Measurements from ENCODE around the gene BRIP1. TPM values are rescaled to one million over a fixed set of nuclear protein-coding genes. Genes with fewer than 3 reads are reported as not detected.
"Not testable (repeated sequence)": the region's sequence is repeated elsewhere in the genome, so short reads cannot be mapped to it uniquely, and the experiment has no call there.

The BRIP1 gene
- total RNA-seq, 3 donors from 2014 or later (not counting 1 experiment from before 2014, with no cell fraction given) = 2.7 to 3.7 (median 2.9) TPM

- H3K4me1 ChIP-seq (ENCODE audit: control insufficient read depth, insufficient read depth, low read length) = no peaks in the 10 kb centered on the region
- no peak overlapping the region for H3K27ac Mint-ChIP-seq
- H3K4me3 Mint-ChIP-seq = no peak overlapping the region
These were observed 32.1 kb upstream of the BRIP1 start for GRCh38 chr17:61895391-61895790.

GRCh38 chr17:61894310-61894709 lies 31.0 kb upstream of the BRIP1 start:
- H3K4me1 ChIP-seq (ENCODE audit: control insufficient read depth, insufficient read depth, low read length); ATAC-seq; H3K4me3 Mint-ChIP-seq; H3K27ac ChIP-seq (ENCODE audit: low read length); H3K4me3 ChIP-seq (ENCODE audit: low read length); H3K9me3 ChIP-seq (ENCODE audit: control insufficient read depth, insufficient read depth, low read length); H3K9me3 Mint-ChIP-seq; H3K36me3 Mint-ChIP-seq; H3K27ac Mint-ChIP-seq; H3K27me3 Mint-ChIP-seq (ENCODE audit: low read depth in 2 of 2); H3K27me3 ChIP-seq (ENCODE audit: control insufficient read depth, insufficient read depth, low read length); intact Hi-C loops (cut with micrococcal nuclease); H3K4me1 Mint-ChIP-seq; DNase-seq: not testable (repeated sequence)
- WGBS (ENCODE audit: insufficient coverage) = 90% methylated on average over 2 of the region's 5 CpGs
- peaks cover 35% of the 10 kb centered on the region for H3K36me3 ChIP-seq (ENCODE audit: control insufficient read depth, insufficient read depth, low read length)

More at GRCh38 chr17:61895391-61895790, 32.1 kb upstream of the BRIP1 start:
- intact Hi-C loops (cut with micrococcal nuclease) = no loop called here
- WGBS (ENCODE audit: insufficient coverage) = no CpG with 5 or more reads among the region's 2 CpGs
- Mint-ChIP-seq H3K27me3 (ENCODE audit: low read depth in 2 of 2) (no peaks in the 10 kb centered on the region), H3K36me3 (no peaks in the 10 kb centered on the region), H3K4me1 (no peaks in the 10 kb centered on the region), H3K9me3 (no peaks in the 10 kb centered on the region)
- DNase-seq = no peak
- peaks cover 34% of the 10 kb centered on the region for H3K36me3 ChIP-seq (ENCODE audit: control insufficient read depth, insufficient read depth, low read length)
- TF ChIP-seq CTCF (IDR thresholded peaks at IDR 0.05) = no peak
- no peak for ATAC-seq
- no peaks in the 10 kb centered on the region for H3K27me3 ChIP-seq (ENCODE audit: control insufficient read depth, insufficient read depth, low read length)
- H3K27ac ChIP-seq (ENCODE audit: low read length) = no peak overlapping the region
- H3K9me3 ChIP-seq (ENCODE audit: control insufficient read depth, insufficient read depth, low read length) = no peaks in the 10 kb centered on the region
- no peak overlapping the region for H3K4me3 ChIP-seq (ENCODE audit: low read length)

- H3K4me1 Mint-ChIP-seq; H3K9me3 Mint-ChIP-seq; H3K9me3 ChIP-seq (ENCODE audit: control insufficient read depth, insufficient read depth, low read length); H3K36me3 Mint-ChIP-seq; ATAC-seq; H3K4me1 ChIP-seq (ENCODE audit: control insufficient read depth, insufficient read depth, low read length); H3K27me3 Mint-ChIP-seq (ENCODE audit: low read depth in 2 of 2); H3K4me3 ChIP-seq (ENCODE audit: low read length); intact Hi-C loops (cut with micrococcal nuclease); H3K27me3 ChIP-seq (ENCODE audit: control insufficient read depth, insufficient read depth, low read length); H3K4me3 Mint-ChIP-seq; DNase-seq; H3K27ac Mint-ChIP-seq; H3K27ac ChIP-seq (ENCODE audit: low read length): not testable (repeated sequence)
- peaks cover 35% of the 10 kb centered on the region for H3K36me3 ChIP-seq (ENCODE audit: control insufficient read depth, insufficient read depth, low read length)
- 98% methylated on average over 4 of the region's 6 CpGs for WGBS (ENCODE audit: insufficient coverage)
These were observed 24.4 kb upstream of the BRIP1 start for GRCh38 chr17:61887733-61888132.

- H3K9me3 ChIP-seq (ENCODE audit: control insufficient read depth, insufficient read depth, low read length); DNase-seq; H3K4me1 ChIP-seq (ENCODE audit: control insufficient read depth, insufficient read depth, low read length); ATAC-seq; H3K4me1 Mint-ChIP-seq; H3K27ac ChIP-seq (ENCODE audit: low read length); H3K9me3 Mint-ChIP-seq; H3K4me3 Mint-ChIP-seq; H3K27me3 ChIP-seq (ENCODE audit: control insufficient read depth, insufficient read depth, low read length); H3K27me3 Mint-ChIP-seq (ENCODE audit: low read depth in 2 of 2); H3K4me3 ChIP-seq (ENCODE audit: low read length); H3K36me3 Mint-ChIP-seq; intact Hi-C loops (cut with micrococcal nuclease); H3K27ac Mint-ChIP-seq: not testable (repeated sequence)
- WGBS (ENCODE audit: insufficient coverage) = over 99% methylated on average over 8 of the region's 8 CpGs
- H3K36me3 ChIP-seq (ENCODE audit: control insufficient read depth, insufficient read depth, low read length) = peaks cover 32% of the 10 kb centered on the region
These were observed 22.5 kb upstream of the BRIP1 start for GRCh38 chr17:61885865-61886264.

GRCh38 chr17:61884864-61885263 lies 21.5 kb upstream of the BRIP1 start:
- no peaks in the 10 kb centered on the region for H3K27me3 Mint-ChIP-seq (ENCODE audit: low read depth in 2 of 2)
- H3K36me3 ChIP-seq (ENCODE audit: control insufficient read depth, insufficient read depth, low read length) = peaks cover 30% of the 10 kb centered on the region
- TF ChIP-seq CTCF (IDR thresholded peaks at IDR 0.05) = no peak
- no peak overlapping the region for H3K4me3 ChIP-seq (ENCODE audit: low read length)
- no peaks in the 10 kb centered on the region for H3K27me3 ChIP-seq (ENCODE audit: control insufficient read depth, insufficient read depth, low read length)
- no peaks in the 10 kb centered on the region for H3K4me1 ChIP-seq (ENCODE audit: control insufficient read depth, insufficient read depth, low read length)
- no peaks in the 10 kb centered on the region for H3K4me1 Mint-ChIP-seq
- H3K27ac ChIP-seq (ENCODE audit: low read length) = no peak overlapping the region
- ATAC-seq = no peak
- H3K9me3 Mint-ChIP-seq = no peaks in the 10 kb centered on the region
- WGBS (ENCODE audit: insufficient coverage) = 100% methylated on average over 2 of the region's 3 CpGs
- H3K9me3 ChIP-seq (ENCODE audit: control insufficient read depth, insufficient read depth, low read length) = no peaks in the 10 kb centered on the region
- H3K27ac Mint-ChIP-seq = no peak overlapping the region
- H3K4me3 Mint-ChIP-seq = no peak overlapping the region
- peaks cover 7% of the 10 kb centered on the region for H3K36me3 Mint-ChIP-seq
- DNase-seq = no peak
- intact Hi-C loops (cut with micrococcal nuclease) = no loop called here
